Measurements from ENCODE around the gene ERAP2. TPM values are rescaled to one million over a fixed set of nuclear protein-coding genes. Genes with fewer than 3 reads are reported as not detected.

The ERAP2 gene
- polyA plus RNA-seq, 1 donor (not counting 4 experiments of a cell fraction or from before 2014, with no cell fraction given), result 41.0 TPM

DNA sequence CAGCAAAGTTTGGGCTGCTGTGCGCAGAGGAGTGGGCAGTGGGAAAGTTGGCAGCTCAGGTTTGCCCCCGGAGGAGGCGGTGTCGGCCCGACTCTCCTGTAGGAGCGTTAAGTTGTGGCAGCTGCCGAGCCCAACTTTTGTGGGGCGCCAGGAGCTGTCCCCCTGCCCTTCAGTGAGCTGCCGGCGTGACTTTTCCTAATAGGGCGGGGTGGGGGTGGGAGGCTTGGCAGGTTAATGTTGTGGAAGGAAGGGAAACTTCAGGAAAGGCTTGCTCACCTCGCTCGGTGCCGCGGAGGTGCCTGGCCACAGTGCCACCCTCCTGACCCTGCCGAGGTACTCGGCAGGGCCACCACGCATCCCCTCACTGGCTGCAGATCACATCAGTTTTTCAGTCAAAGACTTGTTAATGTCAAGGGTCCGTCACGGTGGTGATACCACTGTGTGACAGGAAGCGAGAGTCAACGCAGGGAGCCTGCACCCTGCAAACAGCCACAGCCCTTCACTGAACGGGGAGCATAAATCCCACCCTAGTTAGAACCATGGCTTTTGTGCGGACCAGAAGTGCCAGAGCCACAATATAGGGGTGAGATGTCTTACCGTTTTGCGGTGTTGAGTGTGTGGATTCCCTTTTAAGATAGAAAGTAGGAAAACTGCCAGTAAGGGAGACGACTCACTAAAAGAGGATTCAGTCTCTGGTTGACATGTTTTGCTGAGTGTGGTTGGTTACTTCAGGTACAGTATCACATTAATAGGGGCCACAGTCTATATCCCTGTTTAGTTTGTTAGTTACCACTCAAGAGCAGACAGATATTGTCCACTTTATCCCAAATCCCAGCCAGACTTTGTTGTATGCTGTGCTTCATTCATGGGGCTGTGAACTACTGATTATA is 60.4 kb downstream of the ERAP2 start:
- peak overlapping the region; percentile 92 for H3K9ac ChIP-seq (ENCODE audit: control insufficient read depth, extremely low read depth, insufficient read depth, low read length)
- H3K79me2 ChIP-seq (ENCODE audit: control insufficient read depth, insufficient read depth, low read length), result peaks cover 54% of the 10 kb centered on the region
- no peak for TF ChIP-seq EZH2 (IDR thresholded peaks at IDR 0.05; ENCODE audit: low read length)
- TF ChIP-seq, protein P1, sequence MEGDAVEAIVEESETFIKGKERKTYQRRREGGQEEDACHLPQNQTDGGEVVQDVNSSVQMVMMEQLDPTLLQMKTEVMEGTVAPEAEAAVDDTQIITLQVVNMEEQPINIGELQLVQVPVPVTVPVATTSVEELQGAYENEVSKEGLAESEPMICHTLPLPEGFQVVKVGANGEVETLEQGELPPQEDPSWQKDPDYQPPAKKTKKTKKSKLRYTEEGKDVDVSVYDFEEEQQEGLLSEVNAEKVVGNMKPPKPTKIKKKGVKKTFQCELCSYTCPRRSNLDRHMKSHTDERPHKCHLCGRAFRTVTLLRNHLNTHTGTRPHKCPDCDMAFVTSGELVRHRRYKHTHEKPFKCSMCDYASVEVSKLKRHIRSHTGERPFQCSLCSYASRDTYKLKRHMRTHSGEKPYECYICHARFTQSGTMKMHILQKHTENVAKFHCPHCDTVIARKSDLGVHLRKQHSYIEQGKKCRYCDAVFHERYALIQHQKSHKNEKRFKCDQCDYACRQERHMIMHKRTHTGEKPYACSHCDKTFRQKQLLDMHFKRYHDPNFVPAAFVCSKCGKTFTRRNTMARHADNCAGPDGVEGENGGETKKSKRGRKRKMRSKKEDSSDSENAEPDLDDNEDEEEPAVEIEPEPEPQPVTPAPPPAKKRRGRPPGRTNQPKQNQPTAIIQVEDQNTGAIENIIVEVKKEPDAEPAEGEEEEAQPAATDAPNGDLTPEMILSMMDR (optimal IDR thresholded peaks at IDR 0.05 in 1 of 3, IDR thresholded peaks at IDR 0.05 in 1 of 3, conservative IDR thresholded peaks at IDR 0.05 in 1 of 3; ENCODE audit: extremely low read depth in 1 of 3, insufficient read depth in 2 of 3, low read length in 3 of 3), result peak in 1 of 3 experiments; percentile 10
- no peak for DNase-seq (ENCODE audit: low read depth, low spot score)
- H3K36me3 ChIP-seq (ENCODE audit: control insufficient read depth in 2 of 2, extremely low read depth in 1 of 2, insufficient read depth in 2 of 2, low read length in 2 of 2), result no peaks in the 10 kb centered on the region
- H3K9me3 ChIP-seq (ENCODE audit: control insufficient read depth, low read depth, low read length), result no peaks in the 10 kb centered on the region
- dilution Hi-C loops (cut with MboI; ENCODE audit: extremely low pct_ligation_motif_present, low sequenced_read_pairs), result no loop called here
- peaks cover 40% of the 10 kb centered on the region for H3K4me1 ChIP-seq (ENCODE audit: control insufficient read depth, extremely low read depth, insufficient read depth, low read length)
- peak; percentile 32 for FAIRE-seq
- no peaks in the 10 kb centered on the region for H3K27me3 ChIP-seq (ENCODE audit: control insufficient read depth, extremely low read depth, insufficient read depth, low read length)
- H3K9me1 ChIP-seq (ENCODE audit: control insufficient read depth, extremely low read depth, insufficient read depth, low read length), result no peaks in the 10 kb centered on the region
- H2AFZ ChIP-seq (ENCODE audit: control insufficient read depth, low read length), result peak overlapping the region; percentile 14
- H3K4me2 ChIP-seq (ENCODE audit: control insufficient read depth, extremely low read depth, insufficient read depth, low read depth, low read length), result peak overlapping the region; percentile 96
- H3K4me3 ChIP-seq (ENCODE audit: control insufficient read depth in 2 of 3, extremely low read depth in 1 of 3, insufficient read depth in 2 of 3, low read depth in 1 of 3, low read length in 3 of 3), result peak overlapping the region; percentile 84 to 94 (median 86)
- H3K27ac ChIP-seq (ENCODE audit: control insufficient read depth, insufficient read depth, low read length), result peak overlapping the region; percentile 88
- no peaks in the 10 kb centered on the region for H4K20me1 ChIP-seq (ENCODE audit: control insufficient read depth, extremely low read depth, insufficient read depth, low read length)

DNA sequence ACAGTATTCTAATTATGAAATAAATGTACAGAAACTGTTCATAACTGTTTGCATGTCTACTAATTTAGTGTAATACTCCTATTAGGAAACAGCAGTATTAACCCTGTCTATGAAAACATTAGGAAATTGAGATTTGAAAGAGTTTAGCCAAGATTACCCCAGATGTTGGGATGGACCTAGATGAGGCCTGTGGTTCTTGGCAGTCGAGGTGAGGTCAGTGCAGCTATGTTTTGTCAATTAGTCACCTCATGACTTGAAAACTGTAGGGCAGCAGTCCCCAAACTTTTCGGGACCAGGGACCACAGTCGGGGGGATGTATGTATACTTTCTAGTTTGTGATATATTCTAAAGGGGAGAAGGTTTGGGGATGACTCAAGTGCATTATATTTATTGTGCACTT is 64.3 kb downstream of the ERAP2 start:
- Histone ChIP-seq H3K4me3 (ENCODE audit: control insufficient read depth in 2 of 3, extremely low read depth in 1 of 3, insufficient read depth in 2 of 3, low read depth in 1 of 3, low read length in 3 of 3) (no peak overlapping the region), H3K79me2 (ENCODE audit: control insufficient read depth, insufficient read depth, low read length) (peaks cover 88% of the 10 kb centered on the region), H3K36me3 (ENCODE audit: control insufficient read depth in 2 of 2, extremely low read depth in 1 of 2, insufficient read depth in 2 of 2, low read length in 2 of 2) (peaks cover 0 to 2% of the 10 kb centered on the region in 2 experiments), H3K9me1 (ENCODE audit: control insufficient read depth, extremely low read depth, insufficient read depth, low read length) (no peaks in the 10 kb centered on the region), H4K20me1 (ENCODE audit: control insufficient read depth, extremely low read depth, insufficient read depth, low read length) (no peaks in the 10 kb centered on the region), H3K4me1 (ENCODE audit: control insufficient read depth, extremely low read depth, insufficient read depth, low read length) (peaks cover 31% of the 10 kb centered on the region), H3K9me3 (ENCODE audit: control insufficient read depth, low read depth, low read length) (no peaks in the 10 kb centered on the region), H3K9ac (ENCODE audit: control insufficient read depth, extremely low read depth, insufficient read depth, low read length) (no peak overlapping the region), H3K27ac (ENCODE audit: control insufficient read depth, insufficient read depth, low read length) (no peak overlapping the region), H2AFZ (ENCODE audit: control insufficient read depth, low read length) (no peak overlapping the region), H3K27me3 (ENCODE audit: control insufficient read depth, extremely low read depth, insufficient read depth, low read length) (no peaks in the 10 kb centered on the region), H3K4me2 (ENCODE audit: control insufficient read depth, extremely low read depth, insufficient read depth, low read depth, low read length) (no peak overlapping the region)
- DNase-seq (ENCODE audit: low read depth, low spot score), result no peak
- dilution Hi-C loops (cut with MboI; ENCODE audit: extremely low pct_ligation_motif_present, low sequenced_read_pairs), result no loop called here
- no peak for FAIRE-seq
- no peak for TF ChIP-seq EZH2 (IDR thresholded peaks at IDR 0.05; ENCODE audit: low read length)
- TF ChIP-seq, protein P1 (optimal IDR thresholded peaks at IDR 0.05 in 1 of 3, IDR thresholded peaks at IDR 0.05 in 1 of 3, conservative IDR thresholded peaks at IDR 0.05 in 1 of 3; ENCODE audit: extremely low read depth in 1 of 3, insufficient read depth in 2 of 3, low read length in 3 of 3), result no peak
